ENCODE results near the gene RP9.

DNA sequence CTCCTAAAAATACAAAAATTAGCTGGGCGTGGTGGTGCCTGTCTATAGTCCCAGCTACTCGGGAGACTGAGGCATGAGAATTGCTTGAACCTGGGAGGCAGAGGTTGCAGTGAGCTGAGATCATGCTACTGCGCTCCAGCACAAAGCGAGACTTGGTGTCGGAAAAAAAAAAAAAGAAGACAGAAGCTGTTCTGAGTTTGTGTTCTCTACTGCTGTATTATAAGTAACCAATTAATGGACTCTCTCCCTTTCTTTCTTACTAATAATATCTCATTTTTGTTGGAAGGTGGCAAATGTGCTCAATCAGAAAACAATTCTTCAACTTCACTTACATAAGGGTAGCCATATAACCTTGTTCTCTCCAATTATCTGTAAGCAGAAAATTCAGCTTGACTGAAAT, 54.0 kb downstream of the RP9 start:
- TF ChIP-seq BCL11A (tag by site-specific recombination; IDR thresholded peaks at IDR 0.05; ENCODE audit: low read depth) (no peak), GLI4 (tag by site-specific recombination; IDR thresholded peaks at IDR 0.05) (no peak), ZNF626 (tag by site-specific recombination; IDR thresholded peaks at IDR 0.05) (no peak)
- TF ChIP-seq, protein P1, sequence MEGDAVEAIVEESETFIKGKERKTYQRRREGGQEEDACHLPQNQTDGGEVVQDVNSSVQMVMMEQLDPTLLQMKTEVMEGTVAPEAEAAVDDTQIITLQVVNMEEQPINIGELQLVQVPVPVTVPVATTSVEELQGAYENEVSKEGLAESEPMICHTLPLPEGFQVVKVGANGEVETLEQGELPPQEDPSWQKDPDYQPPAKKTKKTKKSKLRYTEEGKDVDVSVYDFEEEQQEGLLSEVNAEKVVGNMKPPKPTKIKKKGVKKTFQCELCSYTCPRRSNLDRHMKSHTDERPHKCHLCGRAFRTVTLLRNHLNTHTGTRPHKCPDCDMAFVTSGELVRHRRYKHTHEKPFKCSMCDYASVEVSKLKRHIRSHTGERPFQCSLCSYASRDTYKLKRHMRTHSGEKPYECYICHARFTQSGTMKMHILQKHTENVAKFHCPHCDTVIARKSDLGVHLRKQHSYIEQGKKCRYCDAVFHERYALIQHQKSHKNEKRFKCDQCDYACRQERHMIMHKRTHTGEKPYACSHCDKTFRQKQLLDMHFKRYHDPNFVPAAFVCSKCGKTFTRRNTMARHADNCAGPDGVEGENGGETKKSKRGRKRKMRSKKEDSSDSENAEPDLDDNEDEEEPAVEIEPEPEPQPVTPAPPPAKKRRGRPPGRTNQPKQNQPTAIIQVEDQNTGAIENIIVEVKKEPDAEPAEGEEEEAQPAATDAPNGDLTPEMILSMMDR (tag by site-specific recombination; IDR thresholded peaks at IDR 0.05) = no peak

Measured in HEK293 (cell line).